ENCODE measurements around the gene MSI2.

MSI2 gene

GRCh38 chr17:57235124-57235523 lies 21.2 kb upstream of the MSI2 start:
- TF ChIP-seq YY1 (IDR thresholded peaks at IDR 0.05; ENCODE audit: low read depth) (no peak), EP300 (IDR thresholded peaks at IDR 0.05; ENCODE audit: borderline replicate concordance) (no peak), FOXM1 (IDR thresholded peaks at IDR 0.05; ENCODE audit: borderline replicate concordance, low read depth) (no peak), USF1 (IDR thresholded peaks at IDR 0.05) (no peak), MAX (IDR thresholded peaks at IDR 0.05) (no peak), CREB1 (IDR thresholded peaks at IDR 0.05; ENCODE audit: low read depth) (no peak), REST (IDR thresholded peaks at IDR 0.05; ENCODE audit: low read depth) (no peak), RAD21 (IDR thresholded peaks at IDR 0.05; ENCODE audit: low read depth) (no peak), TEAD4 (IDR thresholded peaks at IDR 0.05) (no peak), EGR1 (IDR thresholded peaks at IDR 0.05) (no peak), CEBPB (IDR thresholded peaks at IDR 0.05) (no peak), TCF12 (IDR thresholded peaks at IDR 0.05; ENCODE audit: low read depth) (no peak), ZBTB7A (IDR thresholded peaks at IDR 0.05; ENCODE audit: low read depth) (no peak)

- TF ChIP-seq FOXM1 (IDR thresholded peaks at IDR 0.05; ENCODE audit: borderline replicate concordance, low read depth) (no peak), NFIC (IDR thresholded peaks at IDR 0.05) (no peak), TAF1 (IDR thresholded peaks at IDR 0.05; ENCODE audit: low read depth) (no peak), ZBTB7A (IDR thresholded peaks at IDR 0.05; ENCODE audit: low read depth) (no peak), RAD21 (IDR thresholded peaks at IDR 0.05; ENCODE audit: low read depth) (no peak), USF1 (IDR thresholded peaks at IDR 0.05) (no peak), TEAD4 (IDR thresholded peaks at IDR 0.05) (no peak), MAX (IDR thresholded peaks at IDR 0.05) (no peak), CREB1 (IDR thresholded peaks at IDR 0.05; ENCODE audit: low read depth) (no peak), REST (IDR thresholded peaks at IDR 0.05; ENCODE audit: low read depth) (no peak), TCF12 (IDR thresholded peaks at IDR 0.05; ENCODE audit: low read depth) (no peak), CEBPB (IDR thresholded peaks at IDR 0.05) (no peak), YY1 (IDR thresholded peaks at IDR 0.05; ENCODE audit: low read depth) (no peak), EP300 (IDR thresholded peaks at IDR 0.05; ENCODE audit: borderline replicate concordance) (no peak), EGR1 (IDR thresholded peaks at IDR 0.05) (no peak)
Measured at GRCh38 chr17:57236686-57237299, 19.5 kb upstream of the MSI2 start.

- TF ChIP-seq EP300 (IDR thresholded peaks at IDR 0.05; ENCODE audit: borderline replicate concordance) (no peak), TAF1 (IDR thresholded peaks at IDR 0.05; ENCODE audit: low read depth) (no peak), USF1 (IDR thresholded peaks at IDR 0.05) (no peak), NFIC (IDR thresholded peaks at IDR 0.05) (no peak), EGR1 (IDR thresholded peaks at IDR 0.05) (no peak), REST (IDR thresholded peaks at IDR 0.05; ENCODE audit: low read depth) (no peak), CEBPB (IDR thresholded peaks at IDR 0.05) (no peak), ZBTB7A (IDR thresholded peaks at IDR 0.05; ENCODE audit: low read depth) (no peak), MAX (IDR thresholded peaks at IDR 0.05) (no peak)
Measured at GRCh38 chr17:57240648-57241047, 15.7 kb upstream of the MSI2 start.

GRCh38 chr17:57242148-57242547 lies 14.2 kb upstream of the MSI2 start:
- no peak for TF ChIP-seq TEAD4 (IDR thresholded peaks at IDR 0.05)
- TF ChIP-seq MAX (IDR thresholded peaks at IDR 0.05): no peak
- TF ChIP-seq NFIC (IDR thresholded peaks at IDR 0.05): no peak
- no peak for TF ChIP-seq TCF12 (IDR thresholded peaks at IDR 0.05; ENCODE audit: low read depth)
- TF ChIP-seq YY1 (IDR thresholded peaks at IDR 0.05; ENCODE audit: low read depth): no peak
- TF ChIP-seq REST (IDR thresholded peaks at IDR 0.05; ENCODE audit: low read depth): no peak
- no peak for TF ChIP-seq TAF1 (IDR thresholded peaks at IDR 0.05; ENCODE audit: low read depth)
- TF ChIP-seq FOXM1 (IDR thresholded peaks at IDR 0.05; ENCODE audit: borderline replicate concordance, low read depth): no peak
- no peak for TF ChIP-seq RAD21 (IDR thresholded peaks at IDR 0.05; ENCODE audit: low read depth)

Data from Ishikawa (cell line).